Measurements from ENCODE around the gene ZFHX3. TPM values are rescaled to one million over a fixed set of nuclear protein-coding genes. Genes with fewer than 3 reads are reported as not detected.

Gene ZFHX3
- total and polyA plus RNA-seq, 10 of the 15 experiments (the other 5 are each of a cell fraction or from before 2014, with no cell fraction given), result 0.68 to 8.6 (median 2.0) TPM

DNA sequence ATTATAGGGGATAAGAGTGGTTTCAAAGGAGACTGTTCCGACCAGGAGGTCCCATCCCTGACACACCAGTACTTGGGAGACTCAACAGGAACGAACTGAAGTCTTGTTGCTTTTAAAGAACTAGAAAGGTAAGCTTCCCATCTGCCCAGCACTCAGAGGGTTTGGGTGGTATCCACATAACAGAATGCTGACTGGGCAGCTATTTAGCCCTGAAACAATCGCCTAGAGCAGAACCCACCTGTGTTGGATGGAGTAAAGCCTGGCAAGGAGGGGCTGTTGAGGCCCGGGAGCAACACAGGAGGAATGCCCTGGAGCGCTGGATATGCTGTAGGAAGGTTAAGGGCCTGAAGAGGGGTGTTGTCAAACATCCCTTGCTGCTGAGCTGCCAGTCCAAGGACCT is 254.9 kb downstream of the ZFHX3 start:
- no peak overlapping the region for H3K27ac ChIP-seq (ENCODE audit: control insufficient read depth, insufficient read depth)
- FAIRE-seq (no peak), DNase-seq (ENCODE audit: low read depth, low spot score) (no peak), ATAC-seq (no peak)
- no peaks in the 10 kb centered on the region for H3K4me1 ChIP-seq (ENCODE audit: control insufficient read depth, insufficient read depth, low read length)
- TF ChIP-seq FOS (IDR thresholded peaks at IDR 0.05; ENCODE audit: borderline replicate concordance, extremely low read depth, insufficient read length) (no peak), CBFB (IDR thresholded peaks at IDR 0.05; ENCODE audit: low read depth) (no peak), NFYB (IDR thresholded peaks at IDR 0.05; ENCODE audit: insufficient read depth, low read depth, low read length) (no peak), MTA2 (IDR thresholded peaks at IDR 0.05; ENCODE audit: low read depth) (no peak), PAX5 (IDR thresholded peaks at IDR 0.05; ENCODE audit: borderline replicate concordance, low read depth, low read length) (no peak), TCF3 (IDR thresholded peaks at IDR 0.05; ENCODE audit: borderline replicate concordance, insufficient read depth, low read depth, low read length) (no peak), MEF2A (IDR thresholded peaks at IDR 0.05; ENCODE audit: insufficient read depth, low read depth, low read length) (no peak), HCFC1 (IDR thresholded peaks at IDR 0.05; ENCODE audit: low read length) (no peak), TCF12 (IDR thresholded peaks at IDR 0.05; ENCODE audit: low read depth, low read length) (no peak), SMAD1 (IDR thresholded peaks at IDR 0.05; ENCODE audit: low read depth, partially characterized antibody) (no peak)
- TF ChIP-seq, protein P1, sequence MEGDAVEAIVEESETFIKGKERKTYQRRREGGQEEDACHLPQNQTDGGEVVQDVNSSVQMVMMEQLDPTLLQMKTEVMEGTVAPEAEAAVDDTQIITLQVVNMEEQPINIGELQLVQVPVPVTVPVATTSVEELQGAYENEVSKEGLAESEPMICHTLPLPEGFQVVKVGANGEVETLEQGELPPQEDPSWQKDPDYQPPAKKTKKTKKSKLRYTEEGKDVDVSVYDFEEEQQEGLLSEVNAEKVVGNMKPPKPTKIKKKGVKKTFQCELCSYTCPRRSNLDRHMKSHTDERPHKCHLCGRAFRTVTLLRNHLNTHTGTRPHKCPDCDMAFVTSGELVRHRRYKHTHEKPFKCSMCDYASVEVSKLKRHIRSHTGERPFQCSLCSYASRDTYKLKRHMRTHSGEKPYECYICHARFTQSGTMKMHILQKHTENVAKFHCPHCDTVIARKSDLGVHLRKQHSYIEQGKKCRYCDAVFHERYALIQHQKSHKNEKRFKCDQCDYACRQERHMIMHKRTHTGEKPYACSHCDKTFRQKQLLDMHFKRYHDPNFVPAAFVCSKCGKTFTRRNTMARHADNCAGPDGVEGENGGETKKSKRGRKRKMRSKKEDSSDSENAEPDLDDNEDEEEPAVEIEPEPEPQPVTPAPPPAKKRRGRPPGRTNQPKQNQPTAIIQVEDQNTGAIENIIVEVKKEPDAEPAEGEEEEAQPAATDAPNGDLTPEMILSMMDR (IDR thresholded peaks at IDR 0.05 in 2 of 3, conservative IDR thresholded peaks at IDR 0.05 in 1 of 3; ENCODE audit: control insufficient read depth in 2 of 3, extremely low read depth in 1 of 3, insufficient read depth in 1 of 3, low read depth in 3 of 3, low read length in 3 of 3), result no peak
- TF ChIP-seq, protein P2, sequence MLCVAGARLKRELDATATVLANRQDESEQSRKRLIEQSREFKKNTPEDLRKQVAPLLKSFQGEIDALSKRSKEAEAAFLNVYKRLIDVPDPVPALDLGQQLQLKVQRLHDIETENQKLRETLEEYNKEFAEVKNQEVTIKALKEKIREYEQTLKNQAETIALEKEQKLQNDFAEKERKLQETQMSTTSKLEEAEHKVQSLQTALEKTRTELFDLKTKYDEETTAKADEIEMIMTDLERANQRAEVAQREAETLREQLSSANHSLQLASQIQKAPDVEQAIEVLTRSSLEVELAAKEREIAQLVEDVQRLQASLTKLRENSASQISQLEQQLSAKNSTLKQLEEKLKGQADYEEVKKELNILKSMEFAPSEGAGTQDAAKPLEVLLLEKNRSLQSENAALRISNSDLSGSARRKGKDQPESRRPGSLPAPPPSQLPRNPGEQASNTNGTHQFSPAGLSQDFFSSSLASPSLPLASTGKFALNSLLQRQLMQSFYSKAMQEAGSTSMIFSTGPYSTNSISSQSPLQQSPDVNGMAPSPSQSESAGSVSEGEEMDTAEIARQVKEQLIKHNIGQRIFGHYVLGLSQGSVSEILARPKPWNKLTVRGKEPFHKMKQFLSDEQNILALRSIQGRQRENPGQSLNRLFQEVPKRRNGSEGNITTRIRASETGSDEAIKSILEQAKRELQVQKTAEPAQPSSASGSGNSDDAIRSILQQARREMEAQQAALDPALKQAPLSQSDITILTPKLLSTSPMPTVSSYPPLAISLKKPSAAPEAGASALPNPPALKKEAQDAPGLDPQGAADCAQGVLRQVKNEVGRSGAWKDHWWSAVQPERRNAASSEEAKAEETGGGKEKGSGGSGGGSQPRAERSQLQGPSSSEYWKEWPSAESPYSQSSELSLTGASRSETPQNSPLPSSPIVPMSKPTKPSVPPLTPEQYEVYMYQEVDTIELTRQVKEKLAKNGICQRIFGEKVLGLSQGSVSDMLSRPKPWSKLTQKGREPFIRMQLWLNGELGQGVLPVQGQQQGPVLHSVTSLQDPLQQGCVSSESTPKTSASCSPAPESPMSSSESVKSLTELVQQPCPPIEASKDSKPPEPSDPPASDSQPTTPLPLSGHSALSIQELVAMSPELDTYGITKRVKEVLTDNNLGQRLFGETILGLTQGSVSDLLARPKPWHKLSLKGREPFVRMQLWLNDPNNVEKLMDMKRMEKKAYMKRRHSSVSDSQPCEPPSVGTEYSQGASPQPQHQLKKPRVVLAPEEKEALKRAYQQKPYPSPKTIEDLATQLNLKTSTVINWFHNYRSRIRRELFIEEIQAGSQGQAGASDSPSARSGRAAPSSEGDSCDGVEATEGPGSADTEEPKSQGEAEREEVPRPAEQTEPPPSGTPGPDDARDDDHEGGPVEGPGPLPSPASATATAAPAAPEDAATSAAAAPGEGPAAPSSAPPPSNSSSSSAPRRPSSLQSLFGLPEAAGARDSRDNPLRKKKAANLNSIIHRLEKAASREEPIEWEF (IDR thresholded peaks at IDR 0.05; ENCODE audit: insufficient replicate concordance, low read depth, low read length), result no peak
- TF ChIP-seq, protein P3, sequence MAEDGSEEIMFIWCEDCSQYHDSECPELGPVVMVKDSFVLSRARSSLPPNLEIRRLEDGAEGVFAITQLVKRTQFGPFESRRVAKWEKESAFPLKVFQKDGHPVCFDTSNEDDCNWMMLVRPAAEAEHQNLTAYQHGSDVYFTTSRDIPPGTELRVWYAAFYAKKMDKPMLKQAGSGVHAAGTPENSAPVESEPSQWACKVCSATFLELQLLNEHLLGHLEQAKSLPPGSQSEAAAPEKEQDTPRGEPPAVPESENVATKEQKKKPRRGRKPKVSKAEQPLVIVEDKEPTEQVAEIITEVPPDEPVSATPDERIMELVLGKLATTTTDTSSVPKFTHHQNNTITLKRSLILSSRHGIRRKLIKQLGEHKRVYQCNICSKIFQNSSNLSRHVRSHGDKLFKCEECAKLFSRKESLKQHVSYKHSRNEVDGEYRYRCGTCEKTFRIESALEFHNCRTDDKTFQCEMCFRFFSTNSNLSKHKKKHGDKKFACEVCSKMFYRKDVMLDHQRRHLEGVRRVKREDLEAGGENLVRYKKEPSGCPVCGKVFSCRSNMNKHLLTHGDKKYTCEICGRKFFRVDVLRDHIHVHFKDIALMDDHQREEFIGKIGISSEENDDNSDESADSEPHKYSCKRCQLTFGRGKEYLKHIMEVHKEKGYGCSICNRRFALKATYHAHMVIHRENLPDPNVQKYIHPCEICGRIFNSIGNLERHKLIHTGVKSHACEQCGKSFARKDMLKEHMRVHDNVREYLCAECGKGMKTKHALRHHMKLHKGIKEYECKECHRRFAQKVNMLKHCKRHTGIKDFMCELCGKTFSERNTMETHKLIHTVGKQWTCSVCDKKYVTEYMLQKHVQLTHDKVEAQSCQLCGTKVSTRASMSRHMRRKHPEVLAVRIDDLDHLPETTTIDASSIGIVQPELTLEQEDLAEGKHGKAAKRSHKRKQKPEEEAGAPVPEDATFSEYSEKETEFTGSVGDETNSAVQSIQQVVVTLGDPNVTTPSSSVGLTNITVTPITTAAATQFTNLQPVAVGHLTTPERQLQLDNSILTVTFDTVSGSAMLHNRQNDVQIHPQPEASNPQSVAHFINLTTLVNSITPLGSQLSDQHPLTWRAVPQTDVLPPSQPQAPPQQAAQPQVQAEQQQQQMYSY (CRISPR knock-in tag; IDR thresholded peaks at IDR 0.05), result no peak
- ChIA-PET POLR2A (interaction anchor here (1.2 kb wide), 1 partner anchor 22 kb away, joined by 3 read pairs; no protein-coding TSS in a partner anchor), SMC1A (ENCODE audit: uncharacterized antibody, unreplicated experiment) (no interaction called here), CTCF (no interaction called here), RAD21 (ENCODE audit: unreplicated experiment) (no interaction called here)
- intact Hi-C loops (cut with micrococcal nuclease; ENCODE audit: unreplicated experiment), result no loop called here
- no peak overlapping the region for H3K4me2 ChIP-seq (ENCODE audit: control insufficient read depth, insufficient read depth)
- H3K9ac ChIP-seq (ENCODE audit: control insufficient read depth, insufficient read depth, low read length), result no peak overlapping the region
- in situ Hi-C loops (cut with MboI), result no loop called here
- BruUV-seq (replicated peaks), result no TSS peak
- H4K20me1 ChIP-seq (ENCODE audit: control insufficient read depth, insufficient read depth), result no peaks in the 10 kb centered on the region
- H3K79me2 ChIP-seq (ENCODE audit: control insufficient read depth, insufficient read depth, low read length), result no peaks in the 10 kb centered on the region
- no peak overlapping the region for H2AFZ ChIP-seq (ENCODE audit: control insufficient read depth, low read depth, low read length)
- no peaks in the 10 kb centered on the region for H3K9me3 ChIP-seq (replicated peaks; ENCODE audit: control insufficient read depth, insufficient read depth, low read length)
- WGBS (ENCODE audit: insufficient coverage, insufficient replicate concordance, low lambda C conversion rate, missing lambda C conversion rate), result 95% methylated on average over 5 of the region's 5 CpGs
- no peaks in the 10 kb centered on the region for H3K27me3 ChIP-seq (replicated peaks in 1 of 2; ENCODE audit: control insufficient read depth in 2 of 2, insufficient read depth in 2 of 2, low read length in 1 of 2)
- peaks cover 0 to 2% of the 10 kb centered on the region in 2 experiments; a peak in 2 of 4 replicates for H3K36me3 ChIP-seq (ENCODE audit: control insufficient read depth in 2 of 2, insufficient read depth in 2 of 2, low read length in 1 of 2)
- H3K4me3 ChIP-seq, result no peak overlapping the region
